C1 segment of cervical spinal cord (tissue), 14 donors: ENCODE results near the gene LYRM4.

Source experiments
- DNase-seq, 14 donors: peaks; one replicate each; lab custom pipeline; 2025; lab: John Stamatoyannopoulos, UW

LYRM4 gene

DNA sequence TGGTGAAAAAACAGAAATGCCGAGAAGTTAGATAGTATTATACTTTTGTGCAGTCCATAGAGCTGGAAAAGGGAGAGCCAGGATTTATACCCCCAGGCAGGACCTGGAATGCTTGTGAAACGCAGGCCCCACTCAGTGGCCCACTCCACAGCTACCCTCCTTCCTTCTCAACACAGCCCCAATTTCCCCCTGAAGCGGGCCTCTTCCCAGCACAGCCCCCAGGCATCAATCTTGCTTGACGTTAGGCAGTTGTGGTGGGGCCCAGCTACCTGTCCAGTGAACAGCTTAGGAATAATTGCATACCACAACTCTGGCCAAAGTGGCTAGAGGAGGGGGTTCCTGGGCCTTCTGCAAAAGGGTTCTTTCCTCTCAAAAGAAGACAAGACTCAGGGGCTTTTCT lies 114.4 kb downstream of the LYRM4 start:
- no peak for DNase-seq

DNA sequence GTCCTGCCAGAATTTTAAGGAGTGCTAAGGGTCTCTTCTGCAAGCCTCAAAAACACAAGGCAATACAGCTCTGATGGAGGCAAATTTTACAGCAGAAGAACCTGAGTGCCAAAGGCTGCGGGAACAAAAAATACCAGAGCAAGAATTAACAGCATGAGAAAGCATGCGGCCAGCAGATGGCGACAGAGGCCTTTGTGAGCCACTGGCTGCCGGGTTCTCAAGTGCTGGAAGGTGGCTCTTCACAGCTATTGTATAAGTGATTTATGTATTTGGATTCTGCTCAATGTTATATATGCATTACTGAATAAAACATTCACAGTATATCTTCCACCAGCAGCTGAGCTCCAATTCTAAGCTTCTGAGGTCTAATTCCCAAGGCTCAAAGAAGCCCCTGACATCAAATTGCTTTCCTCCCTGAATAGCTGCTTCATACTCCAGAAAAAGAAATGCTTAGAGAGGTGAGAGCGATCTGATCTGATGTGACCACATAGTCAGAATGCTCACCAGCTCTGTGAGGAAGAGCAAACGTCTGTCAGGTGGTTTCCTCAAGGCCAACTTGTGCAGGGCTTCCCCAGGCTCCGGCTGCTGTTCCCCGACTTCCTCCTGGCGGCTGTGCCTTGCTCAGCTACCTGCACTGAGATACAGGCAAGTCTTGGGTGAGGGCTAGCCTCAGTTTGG lies 117.0 kb downstream of the LYRM4 start:
- DNase-seq, result peak in 12 of 14 donors; percentile 21 to 79 (median 64)

DNA sequence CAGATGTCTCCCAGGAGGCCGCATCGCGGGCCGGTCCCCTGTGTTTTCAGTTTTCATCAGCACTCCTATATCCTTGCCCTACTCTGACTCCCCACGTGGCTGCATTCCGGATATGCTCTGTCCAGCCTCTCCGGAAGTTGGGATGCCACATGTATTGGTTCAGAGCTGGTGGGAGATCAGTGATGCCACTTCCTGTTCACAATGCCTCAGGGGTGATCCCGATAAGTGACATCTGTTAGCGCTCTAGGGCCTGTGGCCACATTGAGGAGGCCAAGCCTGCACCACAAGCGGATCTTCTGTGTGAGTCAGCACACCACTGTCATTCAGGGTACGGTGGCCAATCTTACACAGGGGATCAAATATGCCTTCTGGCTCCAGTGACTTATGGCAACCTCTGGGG lies 117.8 kb downstream of the LYRM4 start:
- DNase-seq, result no peak

DNA sequence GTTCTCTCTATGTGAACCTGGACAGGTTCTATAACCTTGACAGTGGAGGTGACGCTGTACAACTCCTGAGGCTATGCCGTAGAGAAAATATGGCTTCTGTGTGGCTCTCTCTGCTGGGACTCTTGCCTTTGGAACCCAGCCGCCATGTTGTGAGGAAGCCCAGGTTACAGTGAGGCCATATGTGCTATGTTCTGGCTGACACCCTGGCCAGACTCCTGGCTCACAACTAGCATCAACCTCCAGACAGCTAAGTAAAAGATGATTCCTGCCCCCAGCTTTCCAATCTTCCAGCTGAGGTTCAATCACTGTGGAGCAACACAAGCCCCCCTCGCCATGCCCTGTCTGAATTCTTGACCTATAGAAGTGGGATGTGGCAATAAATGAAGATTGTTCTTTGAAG lies 118.6 kb downstream of the LYRM4 start:
- no peak for DNase-seq

DNA sequence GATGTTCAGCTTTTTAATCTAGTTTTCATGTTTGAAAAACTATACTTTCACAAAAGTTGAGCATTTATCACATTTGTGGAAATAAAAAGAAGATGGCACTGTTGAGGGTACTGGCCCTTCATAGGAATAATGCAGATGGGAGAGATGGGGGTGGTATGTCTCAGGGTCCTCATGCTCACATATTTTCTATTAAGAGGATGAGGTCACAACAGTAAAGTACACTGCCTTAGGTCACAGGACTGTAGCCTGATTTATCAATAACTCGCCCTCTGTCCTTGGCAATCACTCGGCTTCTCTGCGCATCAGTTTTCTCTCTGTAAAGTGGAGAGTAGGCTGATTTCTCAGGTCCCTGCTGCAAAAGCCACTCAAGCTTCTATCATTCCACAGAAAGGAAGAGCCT lies 119.7 kb downstream of the LYRM4 start:
- DNase-seq, result no peak

DNA sequence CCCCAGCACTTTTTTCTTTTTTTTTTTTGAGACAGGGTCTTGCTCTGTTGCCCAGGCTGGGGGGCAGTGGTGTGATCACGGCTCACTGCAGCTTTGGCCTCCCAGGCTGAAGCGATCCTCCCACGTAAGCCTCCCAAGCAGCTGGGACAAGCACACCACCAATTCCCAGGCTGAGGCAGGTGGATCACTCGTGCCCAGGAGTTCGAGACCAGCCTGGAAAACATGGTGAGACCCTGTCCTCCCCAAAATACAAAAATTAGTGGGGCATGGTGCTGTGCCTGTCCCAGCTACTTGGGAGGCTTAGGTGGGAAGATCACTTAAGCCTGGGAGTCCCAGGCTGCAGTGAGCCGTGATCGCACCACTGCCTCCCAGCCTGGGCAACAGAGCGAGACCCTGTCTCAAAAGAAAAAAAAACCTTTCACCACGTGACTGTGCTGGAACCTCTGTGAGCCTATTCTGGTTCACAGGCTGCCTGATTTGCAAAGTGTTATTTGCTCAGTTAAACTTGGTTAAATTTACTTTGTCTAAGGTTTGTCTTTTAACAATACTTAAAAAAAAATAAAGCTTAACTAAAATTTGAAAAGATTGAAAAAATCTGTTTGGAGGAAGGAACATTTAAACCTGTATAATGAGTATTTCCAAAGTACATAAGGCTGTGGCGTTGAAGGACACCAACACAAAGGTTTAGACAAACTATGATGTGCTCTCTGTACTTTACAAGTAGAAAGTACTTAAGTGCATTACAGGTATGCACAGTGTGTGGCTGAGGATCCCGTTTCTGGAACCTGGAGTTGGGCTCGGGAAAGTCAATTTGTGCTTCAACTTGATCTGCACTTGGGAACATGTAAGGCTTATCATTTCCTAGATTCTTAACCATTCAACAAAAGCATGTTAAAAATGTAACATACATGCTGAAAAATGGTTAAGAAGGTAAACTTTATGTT lies 120.7 kb downstream of the LYRM4 start:
- no peak for DNase-seq

DNA sequence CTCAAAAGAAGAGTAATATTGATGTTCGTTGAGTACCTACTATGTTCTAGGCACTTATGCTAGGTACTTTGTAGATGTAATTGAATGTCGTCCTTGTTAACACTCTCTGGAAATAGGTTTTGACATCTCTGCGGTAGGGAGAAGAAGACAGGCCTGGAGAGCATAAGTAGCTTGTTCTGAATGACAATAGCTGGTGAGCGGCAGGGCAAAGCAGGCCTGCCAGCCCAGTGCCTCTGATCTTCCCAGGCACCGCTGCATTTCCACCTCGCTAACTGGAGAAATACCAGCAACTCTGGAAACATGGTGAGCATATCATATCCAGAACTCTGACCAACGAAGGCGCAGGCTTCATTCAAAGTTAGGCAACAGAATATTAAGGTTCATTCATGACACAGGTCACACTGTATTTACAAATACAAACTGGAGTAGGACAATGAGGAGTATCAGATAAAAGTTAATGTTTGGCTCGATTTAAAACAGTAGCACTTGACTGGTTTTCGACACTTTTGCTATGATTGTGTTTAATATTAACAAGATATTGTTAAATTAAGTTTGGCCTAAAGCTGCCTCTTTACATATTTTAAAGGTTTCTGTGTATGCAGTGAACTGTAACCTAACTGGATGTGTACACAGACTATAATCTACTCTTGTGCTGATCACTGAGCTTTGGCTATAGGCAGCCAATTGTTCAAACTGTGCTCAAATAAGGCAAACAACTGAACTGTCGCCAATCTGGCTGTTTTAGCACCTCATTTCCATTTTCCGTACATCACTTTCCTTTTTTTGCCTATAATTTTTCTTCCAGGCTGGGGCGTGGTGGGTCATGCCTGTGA lies 121.5 kb downstream of the LYRM4 start:
- no peak for DNase-seq

DNA sequence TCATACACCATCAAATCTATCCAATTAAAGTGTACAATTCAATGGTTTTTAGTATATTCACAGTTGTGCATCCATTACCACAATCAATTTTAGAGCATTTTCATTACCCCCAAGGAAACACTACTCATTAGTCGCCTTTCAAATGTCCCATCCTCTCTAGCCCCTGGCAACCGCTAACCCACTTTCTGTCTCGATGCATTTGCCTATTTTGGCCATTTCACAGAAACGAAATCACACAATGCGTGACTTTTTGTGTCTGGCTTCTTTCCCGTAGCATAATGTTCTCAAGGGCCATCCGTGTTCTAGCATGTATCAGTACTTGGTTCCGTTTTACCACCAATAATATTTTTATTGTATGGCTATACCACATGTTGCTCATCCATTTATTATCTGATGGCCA lies 123.9 kb downstream of the LYRM4 start:
- no peak for DNase-seq

DNA sequence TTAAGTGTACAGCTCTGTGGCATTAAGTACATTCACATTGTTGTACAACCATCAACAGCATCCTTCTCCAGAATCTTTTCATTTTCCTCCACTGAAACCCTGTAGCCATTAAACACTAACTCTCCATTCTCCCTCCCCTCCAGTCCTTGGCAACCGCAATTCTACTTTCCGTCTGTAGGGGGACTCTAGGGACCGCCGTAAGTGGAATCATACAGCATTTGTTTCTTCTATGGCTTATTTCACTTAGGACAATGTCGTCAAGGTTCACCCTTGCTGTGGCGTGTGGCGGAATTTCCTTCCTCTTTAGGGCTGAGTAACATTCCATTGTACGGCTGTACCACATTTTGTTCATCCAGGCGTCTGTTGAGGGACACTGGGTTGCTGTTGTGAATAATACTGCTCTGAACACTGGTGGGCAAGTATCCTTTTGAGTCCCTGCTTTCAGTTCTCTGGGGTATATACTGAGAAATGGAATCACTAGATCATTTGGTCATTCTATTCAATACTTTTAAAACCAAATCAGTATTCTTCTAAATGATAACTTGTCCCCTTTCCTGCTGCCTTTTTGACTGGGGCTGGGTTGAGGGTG lies 124.9 kb downstream of the LYRM4 start:
- DNase-seq, result no peak

DNA sequence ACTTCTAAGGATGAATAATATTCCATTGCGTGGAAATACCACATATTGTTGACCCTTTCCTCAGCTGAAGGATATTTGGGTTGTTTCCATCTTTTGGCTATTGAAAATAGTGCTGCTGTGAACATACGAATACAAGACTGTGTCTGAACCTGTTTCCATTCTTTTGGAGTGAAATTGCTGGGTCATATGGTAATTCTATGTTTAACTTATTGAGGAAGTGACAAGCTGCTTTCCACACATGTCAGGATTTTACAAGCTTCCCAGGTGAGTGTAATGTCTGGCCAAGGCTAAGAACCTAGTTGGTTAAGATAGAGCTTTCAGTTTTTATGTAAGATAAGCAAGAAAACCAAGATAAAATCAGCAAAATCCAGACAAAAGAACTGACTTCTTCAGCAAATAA lies 126.8 kb downstream of the LYRM4 start:
- no peak for DNase-seq

DNA sequence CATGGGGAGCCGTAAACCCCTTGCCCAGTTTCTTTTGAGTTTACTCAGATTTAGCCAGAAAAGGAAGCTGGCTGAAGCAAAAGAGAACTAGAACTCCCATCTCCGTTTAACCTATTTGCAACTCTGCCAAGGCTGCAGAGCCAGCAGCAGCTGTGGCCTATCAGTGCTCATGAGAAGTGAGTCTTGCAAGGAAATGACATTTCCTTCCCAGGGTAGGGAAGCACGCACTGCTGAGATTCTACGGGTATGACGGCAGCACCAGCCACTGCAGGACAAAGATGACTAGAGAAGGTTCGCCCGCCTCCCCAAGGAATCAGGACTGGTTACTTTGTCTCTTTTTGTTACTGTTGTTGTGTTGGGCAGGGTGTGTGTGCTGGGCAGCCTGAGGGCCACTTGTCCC lies 128.0 kb downstream of the LYRM4 start:
- peak in 11 of 14 donors; percentile 10 to 56 (median 36) for DNase-seq

DNA sequence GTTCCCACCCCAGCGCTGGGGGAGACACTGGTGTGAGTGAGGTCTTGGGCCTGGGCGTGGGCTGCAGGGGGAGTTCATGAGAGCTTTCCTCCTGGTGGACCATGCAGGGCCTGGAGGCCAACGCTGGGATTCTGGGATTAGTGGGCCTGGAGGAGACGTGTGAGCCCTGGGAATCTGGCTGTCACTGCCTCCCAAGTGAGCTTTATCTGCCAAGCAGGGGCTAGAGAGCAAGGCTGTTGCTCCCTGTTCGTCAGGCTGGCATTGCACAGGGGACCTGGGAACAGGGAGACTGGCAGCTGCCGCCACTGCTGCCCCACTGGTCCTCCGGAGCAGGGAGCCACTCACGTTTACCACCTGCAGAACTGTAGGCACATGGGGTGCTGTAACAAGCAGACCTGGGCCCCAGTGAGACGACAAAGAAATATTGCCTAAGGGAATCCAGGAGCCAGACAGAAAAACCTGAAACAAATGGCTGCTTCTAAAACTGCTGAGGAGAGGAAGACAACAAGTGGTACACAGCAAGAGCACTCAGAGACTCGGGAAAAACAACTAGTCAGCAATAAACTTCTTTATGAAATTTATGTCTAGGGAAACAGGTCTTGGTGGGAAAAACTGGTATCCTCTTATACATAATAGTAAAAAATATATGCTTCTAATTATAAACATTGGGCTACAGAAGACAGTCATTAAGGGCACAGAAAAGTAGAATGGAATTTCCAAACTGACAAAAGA lies 130.4 kb downstream of the LYRM4 start:
- no peak for DNase-seq

DNA sequence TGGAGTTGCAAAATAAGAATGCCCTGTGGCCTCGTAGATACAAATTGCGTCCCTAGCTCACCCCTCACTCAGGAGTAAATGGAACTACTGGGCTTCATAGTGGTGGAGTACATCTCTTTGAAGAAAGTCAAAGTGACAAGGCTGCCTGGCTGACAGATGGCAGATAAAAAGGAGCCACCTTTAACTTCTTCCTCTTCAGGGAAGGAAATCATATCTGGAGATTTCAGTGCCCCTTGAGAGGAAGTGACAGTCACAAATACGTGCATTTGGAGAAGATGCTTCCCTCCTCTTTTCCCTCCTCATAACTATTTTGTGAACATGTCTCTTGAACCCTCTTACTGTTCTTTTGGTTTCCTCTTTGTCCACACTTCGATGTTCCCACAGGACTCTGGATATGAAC lies 132.4 kb downstream of the LYRM4 start:
- no peak for DNase-seq

DNA sequence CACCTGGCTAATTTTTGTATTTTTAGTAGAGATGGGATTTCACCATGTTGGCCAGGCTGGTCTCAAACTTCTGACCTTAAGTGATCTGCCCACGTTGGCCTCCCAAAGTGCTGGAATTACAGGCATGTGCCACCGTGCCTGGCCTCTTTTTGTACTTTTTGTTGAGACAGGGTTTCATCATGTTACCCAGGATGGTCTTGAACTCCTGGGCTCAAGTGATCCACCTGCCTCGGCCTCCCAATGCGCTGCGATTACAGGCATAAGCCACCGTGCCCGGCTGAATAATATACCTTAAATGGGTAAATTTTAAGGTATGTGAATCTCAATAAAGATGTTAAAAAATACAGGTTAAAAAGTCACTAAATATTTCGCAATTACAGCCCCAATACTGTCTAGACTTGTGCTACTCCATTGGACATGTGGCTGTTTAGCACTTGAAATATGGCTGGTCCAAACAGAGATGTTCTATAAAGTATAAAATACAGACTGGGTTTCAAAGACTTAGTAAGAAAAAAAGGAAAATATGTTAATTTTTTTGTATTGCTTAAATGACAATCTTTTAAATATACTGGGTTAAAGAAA lies 133.6 kb downstream of the LYRM4 start:
- DNase-seq, result no peak

DNA sequence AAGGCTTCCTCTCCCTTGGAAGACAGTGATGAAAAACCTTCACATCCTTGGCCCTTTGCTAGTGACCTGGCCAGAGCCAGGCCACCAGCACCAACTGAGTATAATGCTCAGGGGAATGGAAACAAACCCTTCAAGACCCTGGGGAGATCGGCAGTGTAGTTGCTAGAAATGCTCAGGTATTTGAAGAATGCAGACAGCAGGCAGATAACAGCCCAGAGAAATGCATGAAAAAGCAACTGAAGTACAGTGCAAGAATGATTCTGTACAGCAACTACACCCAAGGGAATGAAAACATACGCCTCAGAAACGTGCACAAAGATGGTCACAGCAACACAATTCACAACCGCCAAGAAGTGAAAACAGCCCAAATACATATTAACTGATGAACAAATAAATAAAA lies 134.5 kb downstream of the LYRM4 start:
- no peak for DNase-seq

DNA sequence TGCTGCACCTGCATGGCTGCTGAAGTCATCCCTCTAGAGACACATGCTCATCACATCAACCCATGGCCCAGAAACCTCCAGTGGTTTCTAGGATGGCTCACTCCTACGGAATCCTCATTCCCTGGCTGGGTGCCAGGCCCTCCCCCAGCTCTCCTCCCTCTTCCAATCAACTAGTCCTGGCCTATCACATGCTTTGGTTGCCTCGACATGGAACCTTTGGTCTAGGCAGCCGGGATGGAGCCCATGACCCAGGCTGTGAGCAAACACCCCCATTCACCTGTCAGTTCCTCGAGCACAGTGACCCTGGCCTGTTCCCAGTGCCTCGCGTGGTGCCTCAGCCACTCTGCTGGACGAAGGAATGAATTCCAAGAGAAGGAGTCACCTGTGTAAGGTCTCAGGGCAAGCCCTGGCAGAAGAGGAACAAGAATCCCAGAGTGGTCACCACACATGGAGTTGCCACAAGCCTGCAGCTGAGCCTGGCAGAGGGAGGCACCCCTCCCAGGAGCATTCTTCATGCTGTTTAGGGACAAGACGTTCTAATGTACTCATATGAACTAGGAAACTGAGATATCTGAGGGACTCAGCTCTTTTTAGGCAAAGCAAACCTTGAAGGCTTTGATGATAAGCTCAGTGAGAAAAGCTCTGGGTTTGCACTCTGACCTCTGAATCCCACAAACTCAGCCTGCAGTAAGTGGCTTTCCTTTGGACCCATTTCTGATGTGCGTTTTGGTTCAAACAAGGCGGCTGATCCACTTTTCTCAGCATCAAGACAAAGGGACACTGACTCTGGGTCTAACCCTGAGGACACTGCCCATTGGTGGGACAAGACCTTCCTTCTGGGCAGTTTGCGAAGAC lies 135.4 kb downstream of the LYRM4 start:
- DNase-seq, result no peak

DNA sequence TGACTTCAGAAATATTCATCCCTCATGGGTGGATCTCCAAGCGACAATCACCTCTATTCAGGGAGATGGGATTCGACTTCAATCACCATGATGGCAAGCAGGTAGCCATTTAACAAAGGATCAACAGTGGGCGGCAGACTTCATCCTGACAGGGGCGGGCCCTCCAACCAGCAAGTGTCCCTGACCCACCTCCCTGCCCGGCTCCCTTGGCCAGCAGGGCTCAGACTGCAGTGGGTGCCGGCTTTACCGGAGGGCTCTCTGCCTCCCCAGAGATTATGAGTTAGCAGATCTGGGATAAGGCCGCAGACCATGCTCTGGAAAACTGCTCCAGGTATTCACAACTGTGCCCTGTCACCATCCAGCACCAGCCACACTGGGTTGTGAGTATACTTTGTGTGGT lies 136.2 kb downstream of the LYRM4 start:
- DNase-seq, result no peak

DNA sequence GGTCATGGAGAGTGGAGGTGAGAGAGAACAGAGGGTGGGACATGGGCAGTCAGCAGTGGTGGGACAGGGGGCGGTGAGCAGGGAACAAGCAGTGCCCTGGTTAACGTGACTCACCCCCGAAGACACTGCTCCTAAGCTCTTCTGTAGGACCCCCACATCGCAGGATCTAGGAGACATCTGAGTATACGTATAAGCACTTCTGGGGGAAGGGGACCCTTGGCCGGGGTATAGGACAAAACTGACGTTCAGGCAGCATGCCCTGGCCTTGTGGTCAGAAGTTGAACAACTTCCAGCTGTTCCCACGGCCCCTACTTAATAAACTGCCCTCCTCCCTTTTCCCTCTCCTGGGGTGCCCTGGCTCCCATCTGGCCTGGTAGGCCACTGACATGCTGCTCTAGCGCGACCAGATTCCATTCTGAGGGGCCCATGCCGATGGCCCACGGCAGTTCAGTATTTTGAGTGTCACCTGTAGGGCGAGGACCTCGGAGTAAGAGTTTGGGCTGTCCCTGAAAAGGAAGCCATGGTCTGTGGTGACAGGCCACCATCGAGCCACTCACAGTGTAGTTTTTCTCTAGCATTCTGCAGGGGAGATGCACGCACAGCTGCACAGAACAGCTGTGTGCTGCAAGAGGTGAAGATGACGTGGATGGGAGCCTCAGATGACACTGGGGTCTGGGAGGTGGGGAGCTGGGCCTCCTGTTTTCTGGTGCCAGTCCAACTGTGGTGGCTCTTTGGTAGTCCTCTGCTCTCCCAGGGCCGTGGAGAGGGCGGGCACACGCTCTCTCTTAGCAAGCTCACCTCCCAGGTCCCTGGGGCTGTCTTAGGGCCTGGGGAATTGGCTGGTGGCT lies 137.2 kb downstream of the LYRM4 start:
- no peak for DNase-seq
